Esophagus muscularis mucosa (tissue), 3 donors: ENCODE data around the gene ZNF322.

Experiments
- POLR2AphosphoS5 ChIP-seq, 2 donors: sonication (generic); formaldehyde crosslinking; IDR thresholded peaks; one replicate each; pipeline ENCODE4 v1.6.1; 2017; ENCODE audit warnings: antibody characterized with exemption in 2 of 2
- TF ChIP-seq, protein P1 (sequence below), 3 experiments: fragments of 200-600 bp in 2 of 3; fragments of 450-650 bp in 1 of 3; sonication (generic) in 2 of 3; IDR thresholded peaks; one replicate each; pipeline ENCODE4 v1.5.1; 2017 to 2019; ENCODE audit warnings: antibody characterized with exemption in 3 of 3, mild to moderate bottlenecking in 2 of 3, moderate library complexity in 1 of 3

DNA sequence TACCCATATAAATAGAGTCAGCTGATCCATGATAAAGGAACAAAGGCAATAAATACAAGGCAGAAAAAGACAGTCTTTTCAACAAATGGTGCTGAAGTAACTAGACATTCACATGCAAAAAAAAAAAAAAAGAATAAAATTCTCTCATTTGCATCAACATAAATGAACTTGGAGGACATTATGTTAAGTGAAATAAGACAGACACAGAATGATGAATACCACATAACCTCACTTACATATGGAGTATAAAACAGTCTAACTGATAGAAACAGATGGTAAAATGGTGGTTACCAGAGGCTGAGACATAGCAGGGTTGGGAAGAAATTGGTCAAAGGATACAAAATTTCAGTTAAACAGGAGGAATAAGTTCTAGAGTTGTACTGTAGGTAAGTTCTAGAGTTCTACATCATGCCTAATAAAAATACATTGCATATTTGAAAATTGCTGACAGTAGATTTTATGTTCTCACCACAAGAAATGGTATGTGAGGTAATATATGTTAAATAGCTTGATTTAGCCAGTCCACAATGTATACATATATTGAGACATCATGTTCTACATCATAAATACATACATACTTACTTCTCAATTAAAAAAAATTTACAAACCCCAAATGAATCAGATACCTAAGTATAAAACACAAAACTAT is 8.3 kb downstream of the ZNF322 start:
- no peak for TF ChIP-seq POLR2AphosphoS5 (IDR thresholded peaks at IDR 0.05)
- TF ChIP-seq, protein P1, sequence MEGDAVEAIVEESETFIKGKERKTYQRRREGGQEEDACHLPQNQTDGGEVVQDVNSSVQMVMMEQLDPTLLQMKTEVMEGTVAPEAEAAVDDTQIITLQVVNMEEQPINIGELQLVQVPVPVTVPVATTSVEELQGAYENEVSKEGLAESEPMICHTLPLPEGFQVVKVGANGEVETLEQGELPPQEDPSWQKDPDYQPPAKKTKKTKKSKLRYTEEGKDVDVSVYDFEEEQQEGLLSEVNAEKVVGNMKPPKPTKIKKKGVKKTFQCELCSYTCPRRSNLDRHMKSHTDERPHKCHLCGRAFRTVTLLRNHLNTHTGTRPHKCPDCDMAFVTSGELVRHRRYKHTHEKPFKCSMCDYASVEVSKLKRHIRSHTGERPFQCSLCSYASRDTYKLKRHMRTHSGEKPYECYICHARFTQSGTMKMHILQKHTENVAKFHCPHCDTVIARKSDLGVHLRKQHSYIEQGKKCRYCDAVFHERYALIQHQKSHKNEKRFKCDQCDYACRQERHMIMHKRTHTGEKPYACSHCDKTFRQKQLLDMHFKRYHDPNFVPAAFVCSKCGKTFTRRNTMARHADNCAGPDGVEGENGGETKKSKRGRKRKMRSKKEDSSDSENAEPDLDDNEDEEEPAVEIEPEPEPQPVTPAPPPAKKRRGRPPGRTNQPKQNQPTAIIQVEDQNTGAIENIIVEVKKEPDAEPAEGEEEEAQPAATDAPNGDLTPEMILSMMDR (IDR thresholded peaks at IDR 0.05) = no peak
